Activated CD4-positive, alpha-beta T cell treated with anti-CD3 and anti-CD28 coated beads for 36 hours (primary cell): ENCODE measurements around the gene SLC12A7. TPM values are rescaled to one million over a fixed set of nuclear protein-coding genes. Genes with fewer than 3 reads are reported as not detected.
"Not testable (repeated sequence)": the region's sequence is repeated elsewhere in the genome, so short reads cannot be mapped to it uniquely, and the experiment has no call there.

Experiments used
- ATAC-seq: fragments of 200-7000 bp; cut with Tn5 transposase; one replicate; pipeline ENCODE4 v1.10.0; 2021; ENCODE audit warnings: mild to moderate bottlenecking, moderate library complexity
- CTCF ChIA-PET: fragments of 350-600 bp; sonication (Branson Sonifier 250); formaldehyde crosslinking; loops from one replicate; lab custom pipeline; 2021; ENCODE audit warnings: antibody characterized with exemption; lab: Charles Lee
- POLR2A ChIA-PET: fragments of 350-600 bp; sonication (Branson Sonifier 250); formaldehyde crosslinking; loops from one replicate; lab custom pipeline; 2021; ENCODE audit warnings: antibody characterized with exemption, inconsistent platforms; lab: Charles Lee
- DNase-seq: peaks from one replicate; pipeline ENCODE4 v3.0.0-alpha.2; 2020
- H3K27ac Mint-ChIP-seq: one replicate; pipeline ENCODE4 v1.8.0; 2021; ENCODE audit warnings: mixed read lengths
- H3K27me3 Mint-ChIP-seq: one replicate; pipeline ENCODE4 v1.8.0; 2021; ENCODE audit warnings: mixed read lengths
- H3K36me3 Mint-ChIP-seq: one replicate; pipeline ENCODE4 v1.8.0; 2021; ENCODE audit warnings: low read depth, mixed read lengths
- H3K4me1 Mint-ChIP-seq: one replicate; pipeline ENCODE4 v1.8.0; 2021; ENCODE audit warnings: mixed read lengths
- H3K4me3 Mint-ChIP-seq: one replicate; pipeline ENCODE4 v1.8.0; 2021; ENCODE audit warnings: mild to moderate bottlenecking, moderate library complexity, mixed read lengths
- H3K9me3 Mint-ChIP-seq: one replicate; pipeline ENCODE4 v1.8.0; 2021; ENCODE audit warnings: low read depth, mixed read lengths
- intact Hi-C, 2 experiments: fragments of 100-400 bp; cut with DNase I in 1 of 2; cut with micrococcal nuclease in 1 of 2; formaldehyde crosslinking; loops; one replicate each; pipeline versions ENCODE4 v1.14.2 to v1.15.1; 2022 to 2024; cut with DNase I, micrococcal nuclease
- total RNA-seq, 2 experiments: library from RNA; stranded (reverse); gene quantifications; one replicate each; pipeline ENCODE4 v1.2.3, GENCODE V29; 2021

SLC12A7 gene
- total RNA-seq, 2 experiments from 2014 or later: 18.5 to 21.6 TPM

GRCh38 chr5:1090538-1090937 is 21.3 kb downstream of the SLC12A7 start:
- ChIA-PET CTCF (no interaction called here), POLR2A (no interaction called here)
- Mint-ChIP-seq H3K36me3 (peaks cover 3% of the 10 kb centered on the region), H3K4me3 (no peak overlapping the region), H3K9me3 (no peaks in the 10 kb centered on the region), H3K27me3 (no peaks in the 10 kb centered on the region), H3K4me1 (no peaks in the 10 kb centered on the region), H3K27ac (no peak overlapping the region)
- intact Hi-C loops: no loop called here
- DNase-seq (no peak), ATAC-seq (no peak)

DNA sequence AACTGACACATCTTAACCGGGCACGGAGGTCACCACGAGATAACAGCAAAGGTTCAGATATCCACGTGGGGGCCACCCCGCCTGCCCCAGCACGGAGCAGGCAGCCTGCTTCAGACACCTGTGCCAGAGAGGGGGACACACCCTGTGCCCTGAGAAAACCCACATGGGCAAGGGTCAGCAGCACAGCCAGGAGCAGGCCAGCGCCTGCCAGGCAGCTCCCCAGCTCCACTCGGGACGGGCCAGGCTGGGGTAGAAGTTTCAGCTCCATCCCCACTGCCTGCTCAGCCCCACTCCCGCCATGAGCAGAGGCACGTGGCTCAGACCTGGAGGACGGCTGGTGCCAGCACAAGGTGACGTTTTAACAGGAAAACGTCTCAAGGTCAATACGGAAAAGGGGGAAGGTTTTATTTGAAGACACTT is 22.2 kb downstream of the SLC12A7 start:
- ChIA-PET CTCF (no interaction called here), POLR2A (interaction anchor here (0.6 kb wide), 1 partner anchor 233 kb away, joined by 4 read pairs; no protein-coding TSS in a partner anchor)
- DNase-seq (no peak), ATAC-seq (no peak)
- Mint-ChIP-seq H3K27ac (no peak overlapping the region), H3K4me1 (no peaks in the 10 kb centered on the region), H3K4me3 (no peak overlapping the region), H3K36me3 (peaks cover 3% of the 10 kb centered on the region), H3K27me3 (no peaks in the 10 kb centered on the region), H3K9me3 (no peaks in the 10 kb centered on the region)
- intact Hi-C loops: no loop called here

DNA sequence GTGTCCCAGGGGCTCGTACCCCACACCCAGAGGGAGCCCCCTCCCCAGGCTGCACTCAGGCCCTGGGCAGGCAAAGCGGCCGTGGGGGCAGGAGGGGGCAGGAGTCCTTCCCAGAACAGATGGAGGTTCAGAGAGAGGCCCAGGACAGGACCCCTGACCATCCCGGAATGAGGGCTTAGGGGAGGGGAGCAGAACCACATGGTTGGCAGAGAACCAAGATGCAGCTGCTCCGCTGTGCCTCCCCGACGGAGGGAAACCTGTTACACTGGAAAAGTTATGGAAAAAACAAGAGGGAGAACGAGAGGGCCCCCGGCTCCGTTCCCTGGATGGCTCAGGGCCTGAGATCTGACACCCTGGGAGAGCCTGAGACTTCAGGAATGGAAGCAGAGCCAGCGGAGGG is 22.7 kb downstream of the SLC12A7 start:
- Mint-ChIP-seq H3K9me3 (no peaks in the 10 kb centered on the region), H3K27ac (no peak overlapping the region), H3K27me3 (no peaks in the 10 kb centered on the region), H3K36me3 (peaks cover 5% of the 10 kb centered on the region), H3K4me3 (no peak overlapping the region), H3K4me1 (no peaks in the 10 kb centered on the region)
- ATAC-seq (no peak), DNase-seq (no peak)
- intact Hi-C loops: no loop called here
- POLR2A ChIA-PET: interaction anchor here (0.6 kb wide), 1 partner anchor 234 kb away, joined by 4 read pairs; no protein-coding TSS in a partner anchor
- CTCF ChIA-PET: no interaction called here

GRCh38 chr5:1088726-1089125 is 23.1 kb downstream of the SLC12A7 start:
- H3K36me3 Mint-ChIP-seq: peaks cover 5% of the 10 kb centered on the region
- POLR2A ChIA-PET: no interaction called here
- ATAC-seq (no peak), DNase-seq (no peak)
- no peak overlapping the region for H3K4me3 Mint-ChIP-seq
- H3K4me1 Mint-ChIP-seq: no peaks in the 10 kb centered on the region
- no peak overlapping the region for H3K27ac Mint-ChIP-seq
- H3K27me3 Mint-ChIP-seq: no peaks in the 10 kb centered on the region
- intact Hi-C loops: no loop called here
- CTCF ChIA-PET: no interaction called here
- no peaks in the 10 kb centered on the region for H3K9me3 Mint-ChIP-seq

DNA sequence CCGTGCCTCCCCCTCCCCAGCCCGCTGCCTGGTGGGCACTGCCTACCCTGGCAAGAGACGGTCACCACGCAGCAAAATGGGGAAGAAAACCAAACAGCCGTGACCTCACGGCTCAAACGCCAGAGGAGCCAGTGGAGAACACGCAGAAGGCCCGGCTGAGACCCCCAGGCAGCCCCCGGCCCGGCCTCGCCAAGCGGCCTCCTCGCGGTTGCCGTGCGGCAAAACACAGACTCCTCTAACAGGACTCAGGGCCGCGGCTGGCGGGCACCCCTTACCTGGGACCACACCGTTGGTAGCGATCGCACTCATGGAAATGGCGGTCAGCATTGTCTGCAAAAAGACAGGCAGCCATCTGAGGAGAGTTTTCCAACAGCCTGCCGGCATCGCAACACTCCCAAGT is 23.8 kb downstream of the SLC12A7 start:
- H3K27me3 Mint-ChIP-seq: no peaks in the 10 kb centered on the region
- no peak overlapping the region for H3K4me3 Mint-ChIP-seq
- ATAC-seq: no peak
- H3K4me1 Mint-ChIP-seq: no peaks in the 10 kb centered on the region
- H3K9me3 Mint-ChIP-seq: no peaks in the 10 kb centered on the region
- POLR2A ChIA-PET: no interaction called here
- intact Hi-C loops: no loop called here
- CTCF ChIA-PET: no interaction called here
- no peak for DNase-seq
- no peak overlapping the region for H3K27ac Mint-ChIP-seq
- H3K36me3 Mint-ChIP-seq: peaks cover 8% of the 10 kb centered on the region

GRCh38 chr5:1087428-1087827 is 24.4 kb downstream of the SLC12A7 start:
- Mint-ChIP-seq H3K27ac (no peak overlapping the region), H3K27me3 (no peaks in the 10 kb centered on the region), H3K36me3 (peaks cover 8% of the 10 kb centered on the region), H3K9me3 (no peaks in the 10 kb centered on the region), H3K4me1 (no peaks in the 10 kb centered on the region), H3K4me3 (no peak overlapping the region)
- no peak for ATAC-seq
- ChIA-PET POLR2A (no interaction called here), CTCF (no interaction called here)
- intact Hi-C loops: no loop called here
- DNase-seq: no peak

DNA sequence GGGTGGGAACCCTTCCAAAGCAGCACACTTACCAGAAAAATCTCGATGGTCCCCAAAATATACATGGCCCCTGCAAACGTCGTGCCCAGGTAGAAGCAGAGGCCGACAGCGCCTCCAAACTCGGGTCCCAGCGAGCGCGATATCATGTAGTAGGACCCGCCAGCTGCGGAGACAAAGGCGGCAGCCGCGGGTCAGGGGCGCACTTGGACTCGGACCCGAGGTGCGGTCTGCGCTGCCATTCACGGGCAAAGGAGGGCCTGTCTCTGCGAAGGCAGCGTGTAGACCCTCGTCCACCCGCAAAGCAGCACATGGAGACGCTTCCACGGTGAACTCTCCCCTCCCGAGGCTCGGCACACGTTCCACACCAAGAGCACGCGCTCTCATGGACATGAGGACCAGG is 25.0 kb downstream of the SLC12A7 start:
- ATAC-seq (no peak), DNase-seq (no peak)
- H3K36me3 Mint-ChIP-seq: peaks cover 8% of the 10 kb centered on the region
- H3K9me3 Mint-ChIP-seq: no peaks in the 10 kb centered on the region
- no peaks in the 10 kb centered on the region for H3K27me3 Mint-ChIP-seq
- CTCF ChIA-PET: no interaction called here
- H3K4me1 Mint-ChIP-seq: no peaks in the 10 kb centered on the region
- intact Hi-C loops: no loop called here
- no peak overlapping the region for H3K27ac Mint-ChIP-seq
- POLR2A ChIA-PET: no interaction called here
- H3K4me3 Mint-ChIP-seq: no peak overlapping the region

DNA sequence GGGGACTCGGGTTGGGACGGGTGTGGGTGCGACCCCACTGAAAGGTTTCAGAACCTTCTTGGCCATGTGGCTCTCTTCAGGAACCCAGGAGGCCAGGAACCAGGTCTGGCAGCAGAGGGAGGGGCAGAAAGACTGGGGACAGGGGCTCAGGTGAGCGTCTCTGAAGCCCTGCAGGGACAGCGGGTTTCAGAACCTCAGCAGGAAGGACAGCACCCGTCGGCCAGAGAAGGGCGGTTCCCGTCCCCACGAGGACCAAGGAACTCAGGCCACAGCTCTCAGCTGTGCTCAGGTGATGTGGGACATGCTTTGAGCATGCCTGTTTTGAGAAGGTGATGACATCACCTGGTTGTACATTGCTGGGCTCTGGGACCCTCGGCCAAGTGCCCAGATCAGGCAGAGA is 25.7 kb downstream of the SLC12A7 start:
- ChIA-PET POLR2A (no interaction called here), CTCF (interaction anchor here (0.6 kb wide), 1 partner anchor 219 kb away, joined by 3 read pairs; no protein-coding TSS in a partner anchor)
- H3K4me3 Mint-ChIP-seq: no peak overlapping the region
- no peak overlapping the region for H3K27ac Mint-ChIP-seq
- no peaks in the 10 kb centered on the region for H3K4me1 Mint-ChIP-seq
- no peaks in the 10 kb centered on the region for H3K27me3 Mint-ChIP-seq
- intact Hi-C loops: no loop called here
- H3K9me3 Mint-ChIP-seq: no peaks in the 10 kb centered on the region
- DNase-seq (no peak), ATAC-seq (no peak)
- H3K36me3 Mint-ChIP-seq: peaks cover 11% of the 10 kb centered on the region

GRCh38 chr5:1085391-1085790 is 26.5 kb downstream of the SLC12A7 start:
- intact Hi-C loops: no loop called here
- Mint-ChIP-seq H3K36me3 (peaks cover 17% of the 10 kb centered on the region), H3K4me3 (no peak overlapping the region), H3K4me1 (no peaks in the 10 kb centered on the region), H3K27me3 (no peaks in the 10 kb centered on the region), H3K9me3 (no peaks in the 10 kb centered on the region), H3K27ac (no peak overlapping the region)
- ATAC-seq (no peak), DNase-seq (no peak)
- ChIA-PET CTCF (no interaction called here), POLR2A (no interaction called here)

DNA sequence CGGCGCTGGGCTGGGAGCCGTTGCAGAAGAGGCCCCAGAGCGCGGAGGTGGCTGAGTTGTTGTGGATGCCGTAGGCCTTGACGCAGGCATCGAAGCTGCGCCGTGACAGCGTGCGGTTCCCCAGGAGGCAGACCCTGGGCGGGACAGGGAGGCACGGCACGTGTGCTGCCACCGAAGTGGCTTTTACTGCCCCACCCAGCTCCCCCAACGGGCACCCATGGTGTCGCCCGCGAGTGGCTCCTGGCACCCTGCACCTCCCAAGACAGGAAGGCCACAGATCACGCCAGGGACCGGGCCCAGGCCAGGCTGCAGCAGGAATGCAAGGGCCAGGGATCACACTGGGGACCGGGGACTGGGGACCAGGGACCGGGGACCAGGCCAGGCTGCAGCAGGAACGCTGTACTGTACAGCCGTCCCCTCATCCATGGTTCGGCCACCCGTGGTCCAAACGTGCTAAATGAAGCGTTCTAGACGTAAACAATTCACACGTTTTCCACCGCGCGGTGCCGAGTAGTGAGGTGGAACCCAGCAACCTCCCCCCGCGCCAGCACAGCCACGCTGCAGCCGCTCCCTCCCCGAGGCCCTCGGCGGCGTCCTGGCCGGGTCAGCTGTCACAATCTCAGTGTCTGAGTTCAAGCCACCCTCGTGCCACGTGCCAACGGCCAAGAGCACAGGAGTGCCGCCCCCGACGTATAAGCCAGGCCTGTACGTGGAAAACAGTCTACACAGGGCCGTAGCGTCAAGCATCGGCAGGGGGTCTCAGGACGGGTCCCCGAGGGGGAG is 27.8 kb downstream of the SLC12A7 start:
- ChIA-PET POLR2A (interaction anchor here (0.7 kb wide), 1 partner anchor 738 kb away, joined by 3 read pairs; no protein-coding TSS in a partner anchor), CTCF (no interaction called here)
- DNase-seq (no peak), ATAC-seq (no peak)
- H3K9me3 Mint-ChIP-seq: no peaks in the 10 kb centered on the region
- H3K36me3 Mint-ChIP-seq: peaks cover 17% of the 10 kb centered on the region
- H3K27me3 Mint-ChIP-seq: no peaks in the 10 kb centered on the region
- intact Hi-C loops: no loop called here
- H3K4me1 Mint-ChIP-seq: no peaks in the 10 kb centered on the region
- no peak overlapping the region for H3K4me3 Mint-ChIP-seq
- no peak overlapping the region for H3K27ac Mint-ChIP-seq

GRCh38 chr5:1083026-1083425 is 28.8 kb downstream of the SLC12A7 start:
- ATAC-seq, H3K27ac Mint-ChIP-seq, H3K27me3 Mint-ChIP-seq, H3K4me1 Mint-ChIP-seq, H3K4me3 Mint-ChIP-seq, CTCF ChIA-PET, intact Hi-C loops, DNase-seq, H3K9me3 Mint-ChIP-seq: not testable (repeated sequence)
- POLR2A ChIA-PET: interaction anchor here (0.7 kb wide), 1 partner anchor 739 kb away, joined by 3 read pairs; no protein-coding TSS in a partner anchor
- peaks cover 17% of the 10 kb centered on the region for H3K36me3 Mint-ChIP-seq

GRCh38 chr5:1081519-1081918 is 30.3 kb downstream of the SLC12A7 start:
- intact Hi-C loops: no loop called here
- no peaks in the 10 kb centered on the region for H3K9me3 Mint-ChIP-seq
- no peaks in the 10 kb centered on the region for H3K27me3 Mint-ChIP-seq
- ChIA-PET CTCF (no interaction called here), POLR2A (no interaction called here)
- no peak overlapping the region for H3K4me3 Mint-ChIP-seq
- H3K36me3 Mint-ChIP-seq: peaks cover 15% of the 10 kb centered on the region
- ATAC-seq: no peak
- H3K4me1 Mint-ChIP-seq: no peaks in the 10 kb centered on the region
- no peak for DNase-seq
- no peak overlapping the region for H3K27ac Mint-ChIP-seq
